NCI-H146 (cell line): ENCODE results near the gene KHDC1.
"Not testable (repeated sequence)": the region's sequence is repeated elsewhere in the genome, so short reads cannot be mapped to it uniquely, and the experiment has no call there.

Experiments used
- DNase-seq: peaks from one replicate; lab custom pipeline; 2025; lab: John Stamatoyannopoulos, UW

KHDC1 gene

DNA sequence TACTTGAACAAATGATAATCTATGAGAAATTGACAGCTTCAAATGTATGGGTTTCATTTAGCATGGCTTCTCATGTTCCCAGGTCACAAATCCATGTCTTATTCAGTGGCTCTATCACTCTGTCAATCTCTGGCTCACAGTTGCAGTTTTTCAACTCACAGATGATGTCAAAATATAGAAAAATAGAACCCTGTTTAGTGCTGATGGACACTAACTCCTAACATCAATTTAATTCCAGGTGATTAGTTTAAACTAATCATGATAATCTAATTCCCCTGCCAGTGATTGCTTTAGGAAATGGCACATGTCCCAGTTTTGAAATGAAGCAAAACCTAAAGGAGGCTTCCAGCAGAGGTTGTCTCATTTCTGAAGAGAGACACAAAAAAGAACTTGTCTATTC lies 13.0 kb downstream of the KHDC1 start:
- DNase-seq = no peak

DNA sequence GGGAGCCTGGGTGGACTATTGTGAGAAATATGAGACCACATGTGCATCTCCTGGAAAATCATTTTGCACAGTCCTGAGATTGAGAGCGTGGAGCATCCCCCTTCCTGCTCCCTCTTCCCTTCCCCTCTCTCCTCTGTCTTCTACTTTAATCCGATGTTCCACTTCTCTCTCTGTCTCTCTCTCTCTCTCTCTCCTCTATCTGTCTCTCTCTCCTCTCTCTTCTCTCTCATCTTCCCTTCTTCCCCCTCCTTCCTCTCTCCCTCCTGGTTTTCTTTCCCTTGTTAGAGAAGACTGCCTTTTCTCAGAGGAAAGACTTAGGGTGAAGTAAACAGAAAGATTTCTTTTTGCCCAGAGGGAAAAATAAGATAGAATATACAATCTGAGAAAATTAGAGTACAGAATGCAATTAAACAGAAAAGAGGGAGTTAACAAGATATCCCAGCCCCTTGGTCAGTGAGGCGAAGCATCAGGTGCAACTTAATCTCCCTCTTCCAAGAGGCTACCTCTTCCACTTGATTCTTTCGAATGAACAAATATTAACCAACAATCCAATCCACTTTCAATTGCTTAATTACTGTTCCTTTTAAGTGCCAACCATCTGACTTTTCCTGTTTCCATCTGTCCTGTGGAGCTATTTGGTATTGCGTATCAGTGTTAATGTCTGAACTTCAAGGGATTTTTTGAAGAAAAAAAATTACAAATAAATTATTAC lies 14.6 kb downstream of the KHDC1 start:
- no peak for DNase-seq

DNA sequence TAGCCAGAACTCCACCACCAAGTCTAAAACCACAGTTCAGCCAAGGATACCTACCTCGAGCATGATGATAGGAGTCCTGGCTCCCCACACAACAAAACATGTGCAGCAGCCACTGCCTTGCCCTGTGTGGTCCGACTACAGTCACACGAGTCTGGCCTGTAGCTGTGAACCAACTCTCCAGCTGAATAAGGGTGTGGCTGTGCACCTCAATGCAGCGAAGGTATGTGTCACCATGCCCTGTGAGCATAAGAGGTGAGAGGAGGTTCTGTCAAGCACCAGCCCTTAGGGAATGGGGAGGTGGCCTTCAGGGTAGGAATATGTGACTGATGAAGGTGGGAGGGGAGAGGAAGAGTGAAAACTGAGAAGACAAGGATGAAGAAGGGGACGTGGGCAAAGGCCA lies 21.0 kb downstream of the KHDC1 start:
- no peak for DNase-seq

DNA sequence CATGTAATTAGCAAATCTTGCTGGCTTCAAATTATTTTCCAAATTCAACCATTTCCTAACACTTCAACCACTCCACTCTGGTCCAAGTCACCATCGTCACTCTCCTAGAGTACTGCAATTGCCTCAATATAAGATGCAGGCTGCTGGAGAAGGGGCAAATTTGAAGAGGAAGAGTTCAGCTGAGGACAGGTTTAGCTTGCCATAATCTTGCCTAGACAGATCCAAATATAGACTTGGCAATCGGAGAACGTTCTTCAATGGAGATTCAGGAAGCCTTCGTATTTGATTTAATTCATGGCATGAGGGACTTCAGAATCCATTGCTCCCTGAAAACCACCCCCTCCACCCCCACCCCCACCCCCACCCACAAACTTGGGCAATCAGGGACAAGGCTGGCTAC lies 22.3 kb downstream of the KHDC1 start:
- no peak for DNase-seq

DNA sequence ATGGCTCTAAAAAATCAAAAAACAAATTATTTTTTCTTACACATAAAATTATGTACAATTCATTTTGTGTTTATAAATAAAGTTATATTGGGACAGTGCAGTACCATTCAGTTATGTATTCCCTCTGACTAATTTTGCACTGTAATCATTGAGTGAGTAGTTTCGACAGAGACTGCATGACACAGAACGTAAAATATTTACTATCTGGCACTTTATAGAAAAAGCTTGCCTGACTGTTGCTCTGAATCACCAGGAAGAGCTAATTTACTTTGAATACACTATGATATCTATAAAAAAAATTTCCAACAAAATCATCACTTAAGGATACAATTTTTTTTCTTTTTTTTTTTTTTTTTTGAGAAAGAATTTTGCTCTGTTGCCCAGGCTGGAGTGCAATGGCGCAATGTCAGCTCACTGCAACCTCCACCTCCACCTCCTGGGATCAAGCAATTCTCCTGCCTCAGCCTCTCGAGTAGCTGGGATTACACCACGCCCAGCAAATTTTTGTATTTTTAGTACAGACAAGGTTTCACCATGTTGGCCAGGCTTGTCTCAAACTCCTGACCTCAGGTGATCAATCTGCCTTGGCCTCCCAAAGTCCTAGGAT lies 26.7 kb downstream of the KHDC1 start:
- DNase-seq = no peak

DNA sequence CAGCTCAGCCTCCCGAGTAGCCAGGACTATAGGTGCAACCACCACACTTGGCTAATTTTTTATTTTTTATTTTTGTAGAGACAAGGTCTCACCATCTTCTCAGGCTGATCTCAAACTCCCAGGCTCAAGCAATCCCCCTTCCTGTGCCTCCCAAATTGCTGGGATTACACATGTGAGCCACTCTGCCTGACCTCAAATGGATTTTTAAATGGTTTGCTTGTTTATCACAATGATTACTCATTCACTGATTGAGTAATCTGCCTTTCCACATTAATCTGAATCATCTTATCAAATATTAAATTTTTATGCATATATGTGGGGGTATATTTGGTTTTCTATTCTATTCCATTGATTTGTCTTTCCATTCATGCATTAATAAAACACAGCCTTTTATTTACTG lies 28.3 kb downstream of the KHDC1 start:
- DNase-seq = no peak

DNA sequence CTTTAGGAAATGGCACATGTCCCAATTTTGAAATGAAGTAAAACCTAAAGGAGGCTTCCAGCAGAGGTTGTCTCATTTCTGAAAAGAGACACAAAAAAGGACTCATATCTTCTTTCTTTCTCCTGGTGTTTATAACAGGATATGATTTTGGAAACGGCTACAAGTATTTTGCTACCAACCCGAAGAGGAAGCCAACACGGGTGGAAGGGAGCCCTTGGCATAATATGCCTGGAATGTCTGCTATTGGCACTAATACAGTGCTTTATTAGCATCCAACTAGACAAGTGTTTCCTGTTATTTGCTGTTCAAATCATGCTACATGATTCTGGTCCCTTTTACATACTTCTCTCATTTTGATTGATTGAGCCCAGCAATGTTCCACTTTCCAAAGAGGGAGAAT lies 29.0 kb downstream of the KHDC1 start:
- not testable (repeated sequence) for DNase-seq

DNA sequence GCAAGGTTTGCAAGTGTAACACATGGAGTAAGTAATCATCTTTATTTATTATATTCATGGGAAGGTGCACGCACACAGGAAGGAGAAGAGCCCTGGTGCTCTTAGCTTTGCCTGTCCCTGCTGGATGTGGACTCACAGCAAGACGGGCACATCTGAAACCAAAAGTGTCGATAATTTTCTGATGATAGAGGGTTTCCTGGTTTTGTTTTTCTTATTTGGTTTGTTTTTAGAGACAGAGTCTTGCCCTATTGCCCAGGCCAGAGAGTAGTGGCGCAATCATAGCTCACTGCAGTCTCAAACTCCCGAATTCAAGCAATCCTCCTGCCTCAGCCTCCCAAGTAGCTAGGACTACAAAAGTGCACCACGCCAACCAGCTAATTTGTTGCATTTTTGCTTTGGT lies 29.9 kb downstream of the KHDC1 start:
- DNase-seq = no peak

DNA sequence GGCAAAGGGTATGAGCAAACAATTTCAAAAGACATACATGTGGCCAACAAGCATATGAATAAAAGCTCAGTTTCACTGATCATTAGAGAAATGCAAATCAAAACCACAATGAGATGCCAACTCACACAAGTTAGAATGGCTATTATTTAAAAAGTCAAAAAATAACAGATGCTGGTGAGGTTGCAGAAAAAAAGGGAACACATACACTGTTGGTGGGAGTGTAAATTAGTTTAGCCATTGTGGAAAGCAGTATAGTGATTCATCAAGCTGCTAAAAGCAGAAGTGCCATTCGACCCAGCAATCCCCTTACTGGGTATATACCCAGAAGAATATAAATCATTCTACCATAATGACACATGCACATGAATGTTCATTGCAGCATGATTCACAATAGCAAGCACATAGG lies 31.0 kb downstream of the KHDC1 start:
- DNase-seq = no peak

DNA sequence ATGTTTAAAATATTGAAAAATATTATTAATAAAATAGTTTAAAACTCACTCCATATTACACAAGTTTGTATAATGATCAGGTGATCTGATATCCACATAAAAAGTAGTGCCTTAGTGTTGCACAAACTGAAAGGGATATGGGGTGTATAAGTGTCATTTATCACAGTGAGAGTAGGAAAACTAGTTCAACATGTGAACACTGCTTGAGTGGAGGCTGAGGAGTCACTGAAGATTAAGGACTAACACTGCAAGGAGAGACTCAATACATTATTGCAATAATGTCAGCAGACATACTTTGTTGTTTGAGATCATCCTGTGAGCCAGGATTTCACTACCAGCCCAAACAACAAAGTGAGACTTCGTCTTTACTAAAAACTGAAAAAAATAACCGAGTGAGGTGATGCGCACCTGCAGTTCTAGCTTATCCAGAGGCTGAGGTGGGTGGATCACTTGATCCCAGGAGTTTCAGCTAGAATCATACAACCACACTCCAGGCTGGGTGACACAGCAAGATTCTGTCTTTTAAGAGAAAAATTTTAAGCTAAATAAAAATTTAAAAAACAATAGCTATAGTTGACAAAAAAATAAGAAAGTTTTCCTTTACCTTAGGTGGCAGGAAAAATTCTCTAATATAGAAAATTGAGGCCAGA lies 35.3 kb downstream of the KHDC1 start:
- no peak for DNase-seq

DNA sequence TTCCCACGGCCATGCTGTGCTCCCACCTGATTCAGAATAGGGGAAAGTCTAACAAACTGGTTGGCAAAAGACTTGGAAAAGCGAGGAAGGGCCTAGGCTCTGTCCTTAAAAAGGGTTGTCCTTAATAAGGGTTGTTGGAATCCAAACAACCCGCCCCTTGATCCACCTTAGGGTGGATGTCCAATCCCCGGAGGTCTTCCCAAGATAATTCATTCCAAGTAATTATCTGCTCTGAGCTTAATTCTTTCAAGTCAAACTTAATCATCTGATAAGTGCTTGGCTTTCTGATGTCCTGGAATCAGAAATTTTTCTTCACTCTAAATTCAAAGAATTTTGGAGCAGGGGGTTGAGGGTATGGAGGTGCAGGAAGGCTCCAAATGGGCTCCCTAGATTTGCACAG lies 37.6 kb downstream of the KHDC1 start, which contains the start of gene KHDC1L:
TSS of gene KHDC1L (minus strand) at position 101 of the 400 bp plus-strand sequence. CDS start at position 13, 88 bp downstream.
- DNase-seq = no peak

DNA sequence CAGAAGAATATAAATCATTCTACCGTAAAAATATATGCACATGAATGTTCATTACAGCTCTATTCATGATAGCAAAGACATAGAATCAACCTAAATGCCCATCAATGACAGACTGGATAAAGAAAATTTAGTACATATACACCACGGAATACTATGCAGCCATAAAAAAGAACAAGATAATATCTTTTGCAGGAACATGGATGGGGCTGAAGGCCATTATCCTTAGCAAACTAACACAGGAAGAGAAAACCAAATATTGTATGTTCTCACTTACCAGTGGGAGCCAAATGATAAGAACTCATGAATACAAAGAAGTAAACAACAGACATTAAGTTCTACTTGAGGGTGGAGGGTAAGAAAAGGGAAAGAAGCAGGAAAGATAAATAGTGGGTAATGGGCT lies 46.1 kb downstream of the KHDC1 start:
- no peak for DNase-seq

DNA sequence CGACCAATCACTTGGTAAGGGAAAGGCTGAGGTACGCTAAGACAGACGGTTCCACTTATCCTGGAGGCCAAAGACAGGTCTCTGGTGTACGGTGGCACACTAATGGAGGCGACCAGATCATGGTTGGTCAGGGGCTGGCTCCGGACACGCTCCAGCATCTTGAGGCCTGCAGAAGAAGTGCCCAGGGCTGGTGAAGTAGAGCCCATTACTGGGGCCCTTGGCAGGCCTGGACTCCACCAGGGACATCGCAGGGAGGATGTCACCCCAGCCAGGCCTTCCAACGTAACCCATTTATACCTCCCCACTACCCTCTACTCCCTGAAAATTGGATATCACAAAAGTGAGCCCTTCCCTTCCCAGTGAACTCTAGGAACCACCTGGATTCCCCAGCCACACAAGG lies 53.9 kb downstream of the KHDC1 start:
- DNase-seq = no peak

DNA sequence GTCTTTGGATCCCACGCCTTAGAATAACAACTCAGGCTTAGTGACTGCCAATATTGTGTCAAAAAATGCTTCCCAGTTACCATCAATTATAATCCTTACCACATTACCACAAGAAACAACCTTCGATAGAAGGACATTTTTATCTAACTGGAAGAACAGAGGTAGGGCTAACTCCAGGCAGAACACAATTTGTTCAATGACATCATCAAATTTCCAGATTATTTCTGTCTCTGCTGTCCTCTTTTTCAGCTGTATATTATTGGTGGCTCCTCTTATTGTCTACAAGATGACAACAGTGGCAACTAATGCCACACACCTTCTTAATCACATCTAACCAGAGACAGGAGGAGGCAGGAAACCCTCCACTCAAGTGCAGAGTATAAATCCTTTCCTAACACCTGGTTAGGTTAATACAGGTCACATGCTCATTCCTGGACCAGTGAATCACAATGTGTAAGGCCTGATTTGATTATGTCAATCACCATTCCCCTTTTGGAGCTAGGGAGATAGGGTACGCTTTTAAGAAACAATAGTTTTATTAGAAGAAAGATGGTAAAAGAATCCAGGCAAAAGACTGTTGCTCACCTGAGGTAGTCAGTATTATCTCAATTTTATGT lies 55.7 kb downstream of the KHDC1 start:
- no peak for DNase-seq

DNA sequence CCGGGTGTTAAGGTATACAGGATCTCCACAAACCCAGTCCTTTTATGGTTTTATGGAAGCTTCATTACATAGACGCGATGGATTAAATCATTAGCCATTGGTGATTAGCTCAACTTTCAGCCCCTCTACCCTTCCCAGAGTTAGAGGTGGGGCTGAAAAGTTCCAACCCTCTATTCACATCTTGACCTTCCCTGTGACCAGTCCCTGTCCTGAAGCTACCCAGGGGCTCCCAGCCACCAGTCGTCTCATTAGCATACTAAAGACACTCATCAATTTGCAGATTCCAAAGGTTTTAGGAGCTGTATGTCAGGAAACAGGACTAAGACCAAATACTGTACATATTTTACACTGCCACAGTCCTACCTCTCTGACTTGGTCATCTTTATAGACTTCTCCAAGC lies 58.7 kb downstream of the KHDC1 start:
- no peak for DNase-seq

DNA sequence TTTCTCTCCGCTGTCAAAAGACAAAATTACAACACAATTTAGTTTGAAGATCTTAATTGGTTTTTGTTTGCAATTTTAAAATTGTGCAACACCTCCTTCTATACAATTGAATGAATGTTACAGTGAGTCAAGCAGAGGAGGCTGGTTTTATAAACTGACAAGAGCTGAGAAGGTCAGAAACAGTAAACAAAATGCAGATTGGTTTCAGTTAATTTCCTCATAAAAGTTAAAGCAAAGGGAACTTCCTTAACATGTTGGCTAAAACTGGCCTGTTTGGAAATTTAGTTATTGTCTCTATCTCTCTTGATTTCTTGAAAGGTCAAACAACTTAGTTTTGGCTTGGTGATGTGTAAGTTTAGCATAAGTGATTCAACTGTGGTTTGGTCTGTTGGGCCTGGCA lies 59.9 kb downstream of the KHDC1 start:
- DNase-seq = no peak

DNA sequence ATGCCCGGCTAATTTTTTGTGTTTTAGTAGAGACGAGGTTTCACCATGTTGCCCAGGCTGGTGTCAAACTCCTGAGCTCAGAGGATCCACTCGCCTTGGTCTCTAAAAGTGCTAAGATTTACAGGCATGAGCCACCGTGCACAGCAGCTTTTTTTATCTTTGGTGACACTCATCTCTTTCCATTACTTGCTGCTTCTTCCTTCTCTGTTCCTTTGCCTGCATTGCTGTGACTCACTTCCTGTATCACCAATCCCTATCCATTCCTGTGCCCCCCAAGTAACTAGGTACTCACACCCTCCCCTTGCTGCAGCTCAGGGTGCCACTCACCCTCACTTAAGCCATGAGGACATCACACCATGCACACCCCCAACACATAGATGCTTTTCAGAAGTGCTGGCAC lies 62.3 kb downstream of the KHDC1 start:
- no peak for DNase-seq

DNA sequence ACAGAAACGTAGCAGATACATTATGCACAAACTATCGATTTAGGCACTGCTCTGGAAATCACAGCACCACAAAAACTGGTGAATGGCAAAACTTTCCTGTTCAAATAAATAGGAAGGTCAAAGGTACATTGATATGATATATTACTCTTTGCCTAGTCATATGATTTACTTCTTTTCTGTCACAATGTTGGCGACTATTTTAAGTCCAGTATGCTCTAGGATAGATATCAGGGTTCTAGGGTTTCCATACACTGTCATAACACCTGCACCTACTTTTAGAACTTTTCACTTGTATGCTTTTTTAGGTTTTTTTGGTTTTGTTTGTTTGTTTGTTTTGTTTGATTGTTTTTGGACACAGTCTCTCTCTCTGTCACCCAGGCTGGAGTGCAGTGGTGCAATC lies 62.7 kb downstream of the KHDC1 start:
- no peak for DNase-seq

DNA sequence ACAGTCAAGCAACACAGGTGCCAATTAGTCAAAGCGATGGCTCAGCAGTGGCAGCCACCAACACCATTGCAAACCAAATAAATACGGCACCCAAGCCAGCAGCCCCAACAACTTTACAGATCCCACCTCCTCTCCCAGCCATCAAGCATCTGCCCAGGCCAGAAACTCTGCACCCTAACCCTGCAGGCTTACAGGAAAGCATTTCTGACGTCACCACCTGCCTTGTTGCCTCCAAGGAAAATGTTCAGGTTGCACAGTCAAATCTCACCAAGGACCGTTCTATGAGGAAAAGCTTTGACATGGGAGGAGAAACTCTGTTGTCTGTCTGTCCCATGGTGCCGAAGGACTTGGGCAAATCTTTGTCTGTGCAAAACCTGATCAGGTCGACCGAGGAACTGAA lies 68.3 kb downstream of the KHDC1 start:
- no peak for DNase-seq

DNA sequence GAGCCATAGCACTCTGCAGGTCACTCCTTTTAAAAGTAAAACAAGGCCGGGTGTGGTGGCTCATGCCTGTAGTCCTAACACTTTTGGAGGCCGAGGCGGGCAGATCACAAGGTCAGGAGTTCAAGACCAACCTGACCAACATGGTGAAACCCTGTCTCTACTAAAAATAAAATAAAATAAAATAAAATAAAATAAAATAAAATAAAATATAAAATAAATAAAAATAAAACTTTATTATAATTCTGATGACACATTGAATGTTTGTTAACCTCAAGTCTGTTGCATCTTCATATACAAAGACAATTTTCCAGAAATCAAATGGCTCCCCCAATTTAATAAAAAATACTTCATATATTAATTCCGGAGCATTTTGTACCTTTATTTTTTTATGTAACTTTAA lies 69.7 kb downstream of the KHDC1 start:
- not testable (repeated sequence) for DNase-seq
